Astrocyte of the hippocampus (primary cell): Measurements from ENCODE around the gene DCDC2B.
"Not testable (repeated sequence)": the region's sequence is repeated elsewhere in the genome, so short reads cannot be mapped to it uniquely, and the experiment has no call there.

ENCODE experiments used
- DNase-seq: peaks from one replicate; pipeline ENCODE4 v3.0.0; 2011; ENCODE audit warnings: low read depth, low spot score

DCDC2B gene

DNA sequence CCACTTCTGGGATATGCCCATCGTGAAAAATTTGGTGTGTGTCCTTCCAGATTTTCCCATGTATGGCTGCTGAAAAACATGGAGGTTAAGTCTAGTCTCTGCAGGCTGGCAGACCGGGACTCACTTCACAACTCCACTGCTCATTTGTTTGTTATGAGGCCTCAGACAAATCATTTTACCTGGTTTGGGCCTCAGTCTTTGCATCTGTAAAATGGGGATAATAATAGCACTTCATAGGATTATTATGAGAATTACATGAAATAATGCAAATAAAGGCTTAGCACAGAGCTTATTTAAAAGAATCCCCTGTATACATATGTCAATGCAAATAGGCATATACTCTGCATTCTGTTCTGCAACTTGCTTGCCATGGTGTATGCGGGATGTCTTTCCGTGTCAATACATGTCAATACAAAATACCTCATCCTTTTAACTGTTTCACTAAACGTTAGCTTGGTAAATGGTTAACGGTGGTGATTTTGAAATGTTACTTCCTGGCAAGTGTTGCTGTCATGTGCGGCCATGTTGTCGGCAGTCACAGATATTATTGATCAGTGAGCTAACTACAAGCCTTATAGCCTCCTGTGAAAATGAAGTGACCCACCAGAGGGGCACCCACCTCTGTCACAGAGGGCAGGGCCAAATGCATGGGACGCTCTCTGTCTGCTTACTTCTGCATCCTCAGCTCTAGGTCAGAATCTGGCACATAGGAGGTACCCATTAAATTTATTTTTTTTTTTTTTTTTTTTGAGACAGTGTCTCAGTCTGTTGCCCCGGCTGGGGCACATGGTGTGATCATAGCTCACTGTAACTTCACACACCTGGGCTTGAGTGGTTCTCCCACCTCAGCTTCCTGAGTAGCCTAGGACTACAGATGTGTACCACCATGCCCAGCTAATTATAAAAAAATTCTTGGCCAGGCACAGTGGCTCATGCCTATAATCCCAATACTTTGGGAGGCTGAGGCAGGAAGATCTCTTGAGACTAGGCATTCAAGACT, 46.5 kb downstream of the DCDC2B start:
- no peak for DNase-seq

DNA sequence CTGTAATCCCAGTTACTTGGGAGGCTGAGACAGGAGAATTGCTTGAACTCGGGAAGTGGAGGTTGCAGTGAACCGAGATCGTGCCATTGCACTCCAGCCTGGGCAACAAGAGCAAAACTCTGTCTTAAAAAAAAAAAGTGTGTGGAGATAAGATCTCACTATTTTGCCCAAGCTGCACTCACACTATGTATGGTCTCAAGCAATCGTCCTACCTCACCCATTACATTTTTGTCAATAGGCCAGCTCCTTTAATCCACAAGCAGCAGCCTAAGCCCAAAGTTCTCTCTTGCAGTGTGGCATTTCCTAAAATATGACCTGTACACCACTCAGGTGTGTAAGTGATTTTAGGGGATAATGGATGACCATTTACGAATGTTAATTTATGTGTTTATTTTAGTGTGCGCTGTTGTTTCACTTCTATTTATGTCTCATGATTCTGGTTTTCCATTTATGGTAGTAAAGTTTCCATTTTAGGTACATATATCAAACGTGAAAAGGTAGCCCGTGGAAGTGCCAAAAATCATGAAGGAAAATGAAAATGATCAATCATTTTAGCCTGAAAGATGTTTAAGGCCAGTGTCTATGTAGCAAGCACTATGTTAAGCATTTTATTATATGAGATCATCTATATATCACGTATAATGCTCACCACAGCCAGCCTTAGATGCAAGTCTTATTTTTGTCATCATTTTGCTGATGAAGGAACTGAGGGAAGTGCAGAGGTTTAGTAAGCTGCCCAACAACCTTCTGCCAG, 47.8 kb downstream of the DCDC2B start:
- no peak for DNase-seq

DNA sequence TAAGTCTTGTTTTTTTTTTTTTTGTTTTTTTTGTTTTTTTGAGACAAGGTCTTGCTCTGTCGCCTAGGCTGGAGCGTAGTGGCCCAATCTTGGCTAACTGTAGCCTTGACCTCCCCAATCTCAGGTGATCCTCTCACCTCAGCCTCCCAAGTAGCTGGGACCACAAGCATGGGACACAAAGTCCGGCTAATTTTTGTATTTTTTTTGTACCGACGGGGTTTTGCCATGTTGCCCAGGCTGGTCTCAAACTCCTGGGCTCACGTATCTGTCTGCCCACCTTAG, 48.3 kb downstream of the DCDC2B start:
- no peak for DNase-seq

DNA sequence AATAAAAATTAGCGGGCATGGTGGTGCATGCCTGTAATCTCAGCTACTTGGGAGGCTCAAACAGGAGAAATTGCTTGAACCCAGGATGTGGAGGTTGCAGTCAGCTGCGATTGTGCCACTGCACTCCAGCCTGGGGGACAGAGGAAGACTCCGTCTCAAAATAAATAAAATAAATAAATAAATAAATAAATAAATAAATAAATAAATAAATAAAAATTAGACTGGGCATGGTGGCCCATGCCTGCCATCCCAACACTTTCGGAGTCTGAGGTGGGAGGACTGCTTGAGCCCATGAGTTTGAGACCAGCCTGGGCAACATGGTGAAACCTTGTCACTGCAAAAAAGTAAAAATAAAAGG, 54.3 kb downstream of the DCDC2B start:
- DNase-seq, result not testable (repeated sequence)

DNA sequence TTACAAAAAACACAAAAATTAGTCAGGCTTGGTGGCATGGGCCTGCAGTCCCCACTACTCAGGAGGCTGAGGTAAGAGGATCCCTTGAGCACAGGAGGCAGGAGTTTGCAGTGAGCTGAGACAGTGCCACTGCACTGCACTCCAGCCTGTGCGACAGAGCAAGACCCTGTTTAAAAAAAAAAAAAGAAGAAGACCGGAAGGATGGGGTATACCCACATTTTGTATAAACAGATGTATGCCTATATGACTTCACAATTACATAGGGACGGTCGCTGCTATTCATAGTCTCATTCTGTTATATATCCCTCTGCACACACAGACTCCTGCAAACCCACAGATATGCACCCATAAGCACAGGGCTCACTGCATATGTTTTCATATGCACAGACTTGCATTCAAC, 54.9 kb downstream of the DCDC2B start:
- no peak for DNase-seq
